ENCODE measurements around the gene IQSEC3. TPM values are rescaled to one million over a fixed set of nuclear protein-coding genes. Genes with fewer than 3 reads are reported as not detected.

Gene IQSEC3
- total RNA-seq, 1 experiment from 2014 or later, result not detected

DNA sequence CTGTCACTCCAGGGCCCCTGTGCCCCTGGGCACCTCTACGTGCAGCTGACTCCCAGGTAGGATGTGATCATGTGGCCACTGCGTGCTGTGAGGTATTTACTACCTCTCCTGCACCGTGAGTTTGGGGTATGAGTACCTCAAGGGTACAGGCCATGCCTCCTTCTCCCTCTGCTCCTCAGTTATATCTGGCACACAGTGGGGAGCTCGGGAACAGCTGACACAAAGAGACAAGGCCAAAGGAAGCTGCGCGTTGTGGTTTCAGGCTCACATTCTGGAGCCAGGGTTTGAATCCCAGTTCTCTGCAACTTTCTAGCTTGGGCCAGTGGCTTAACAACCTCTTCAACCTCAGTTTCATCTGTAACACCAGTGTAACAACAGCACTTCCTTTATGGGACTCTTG lies 155.2 kb downstream of the IQSEC3 start:
- BruUV-seq (replicated peaks), result no TSS peak

GRCh38 chr12:223841-224240 lies 157.3 kb downstream of the IQSEC3 start:
- TF ChIP-seq CTCF (IDR thresholded peaks at IDR 0.05; ENCODE audit: unreplicated experiment), result no peak
- Mint-ChIP-seq H3K4me1 (ENCODE audit: insufficient read depth, unreplicated experiment) (no peaks in the 10 kb centered on the region), H3K9me3 (ENCODE audit: unreplicated experiment) (no peaks in the 10 kb centered on the region), H3K27me3 (ENCODE audit: insufficient read depth, unreplicated experiment) (peaks cover 50% of the 10 kb centered on the region), H3K36me3 (ENCODE audit: insufficient read depth, unreplicated experiment) (no peaks in the 10 kb centered on the region), H3K4me3 (ENCODE audit: unreplicated experiment) (no peak overlapping the region), H3K27ac (ENCODE audit: low read depth, unreplicated experiment) (no peak overlapping the region)
- DNase-seq (ENCODE audit: unreplicated experiment), result no peak
- ChIA-PET CTCF (interaction anchor here (1.8 kb wide), 1 partner anchor 11 kb away, joined by 4 read pairs; no protein-coding TSS in a partner anchor), POLR2A (no interaction called here)
- BruUV-seq (replicated peaks), result no TSS peak
- intact Hi-C loops (cut with micrococcal nuclease), result no loop called here

More for the DNA sequence above, 155.2 kb downstream of the IQSEC3 start:
- Mint-ChIP-seq H3K27ac (ENCODE audit: low read depth, unreplicated experiment) (no peak overlapping the region), H3K9me3 (ENCODE audit: unreplicated experiment) (peaks cover 7% of the 10 kb centered on the region), H3K4me1 (ENCODE audit: insufficient read depth, unreplicated experiment) (no peaks in the 10 kb centered on the region), H3K4me3 (ENCODE audit: unreplicated experiment) (no peak overlapping the region), H3K36me3 (ENCODE audit: insufficient read depth, unreplicated experiment) (no peaks in the 10 kb centered on the region), H3K27me3 (ENCODE audit: insufficient read depth, unreplicated experiment) (peaks cover 38% of the 10 kb centered on the region)
- no peak for TF ChIP-seq CTCF (IDR thresholded peaks at IDR 0.05; ENCODE audit: unreplicated experiment)
- DNase-seq (ENCODE audit: unreplicated experiment), result no peak
- ChIA-PET POLR2A (no interaction called here), CTCF (interaction anchor here (0.6 to 1.0 kb wide), 2 partner anchors 9 to 12 kb away, joined by 3 to 5 read pairs; no protein-coding TSS in a partner anchor)
- intact Hi-C loops (cut with micrococcal nuclease), result no loop called here

- H3K36me3 Mint-ChIP-seq (ENCODE audit: insufficient read depth, unreplicated experiment), result no peaks in the 10 kb centered on the region
- no peak overlapping the region for H3K27ac Mint-ChIP-seq (ENCODE audit: low read depth, unreplicated experiment)
- no peaks in the 10 kb centered on the region for H3K4me1 Mint-ChIP-seq (ENCODE audit: insufficient read depth, unreplicated experiment)
- no TSS peak for BruUV-seq (replicated peaks)
- ChIA-PET CTCF (interaction anchor here (1.8 kb wide), 1 partner anchor 11 kb away, joined by 4 read pairs; no protein-coding TSS in a partner anchor), POLR2A (no interaction called here)
- no peaks in the 10 kb centered on the region for H3K9me3 Mint-ChIP-seq (ENCODE audit: unreplicated experiment)
- no peak for TF ChIP-seq CTCF (IDR thresholded peaks at IDR 0.05; ENCODE audit: unreplicated experiment)
- no peak for DNase-seq (ENCODE audit: unreplicated experiment)
- intact Hi-C loops (cut with micrococcal nuclease), result no loop called here
- no peak overlapping the region for H3K4me3 Mint-ChIP-seq (ENCODE audit: unreplicated experiment)
- peaks cover 54% of the 10 kb centered on the region for H3K27me3 Mint-ChIP-seq (ENCODE audit: insufficient read depth, unreplicated experiment)
Observed at GRCh38 chr12:224330-224729, 157.8 kb downstream of the IQSEC3 start.

DNA sequence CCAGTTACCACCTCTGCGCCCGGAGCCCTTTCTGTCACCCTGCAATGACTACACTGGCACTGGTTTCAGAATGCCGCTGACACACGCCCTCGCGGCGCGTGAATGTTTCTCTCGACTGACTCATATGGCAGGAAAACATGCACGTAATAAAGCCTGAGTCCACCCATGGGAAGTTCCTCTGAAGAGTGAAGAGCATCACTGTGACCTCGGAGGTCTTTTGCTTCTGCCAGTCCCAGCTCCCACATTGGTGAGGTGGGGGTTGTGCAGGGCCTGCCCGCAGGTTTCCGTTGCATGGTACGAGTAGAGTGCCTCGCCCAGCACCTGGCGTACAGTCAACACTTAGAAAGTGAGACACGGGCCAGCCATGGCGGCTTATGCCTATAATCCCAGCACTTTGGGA lies 158.4 kb downstream of the IQSEC3 start:
- no peak overlapping the region for H3K27ac Mint-ChIP-seq (ENCODE audit: low read depth, unreplicated experiment)
- DNase-seq (ENCODE audit: unreplicated experiment), result no peak
- TF ChIP-seq CTCF (IDR thresholded peaks at IDR 0.05; ENCODE audit: unreplicated experiment), result no peak
- H3K27me3 Mint-ChIP-seq (ENCODE audit: insufficient read depth, unreplicated experiment), result peaks cover 61% of the 10 kb centered on the region
- POLR2A ChIA-PET, result no interaction called here
- BruUV-seq (replicated peaks), result no TSS peak
- H3K9me3 Mint-ChIP-seq (ENCODE audit: unreplicated experiment), result no peaks in the 10 kb centered on the region
- CTCF ChIA-PET, result no interaction called here
- intact Hi-C loops (cut with micrococcal nuclease), result no loop called here
- no peaks in the 10 kb centered on the region for H3K36me3 Mint-ChIP-seq (ENCODE audit: insufficient read depth, unreplicated experiment)
- H3K4me3 Mint-ChIP-seq (ENCODE audit: unreplicated experiment), result no peak overlapping the region
- no peaks in the 10 kb centered on the region for H3K4me1 Mint-ChIP-seq (ENCODE audit: insufficient read depth, unreplicated experiment)
